C4-2B (cell line): ENCODE measurements around the gene CD34.

Experiments used
- H3K27ac ChIP-seq: fragments of 450-650 bp; 2 replicates; pipeline ENCODE4 v1.5.1; 2017
- ZFX ChIP-seq: fragments of 450-650 bp; IDR thresholded peaks from 2 replicates; pipeline ENCODE4 v1.6.1; 2017
- TF ChIP-seq, protein P1 (sequence below): fragments of 450-650 bp; conservative IDR thresholded peaks from 2 replicates; pipeline ENCODE4 v1.5.1; 2017; ENCODE audit warnings: mild to moderate bottlenecking

The CD34 gene

DNA sequence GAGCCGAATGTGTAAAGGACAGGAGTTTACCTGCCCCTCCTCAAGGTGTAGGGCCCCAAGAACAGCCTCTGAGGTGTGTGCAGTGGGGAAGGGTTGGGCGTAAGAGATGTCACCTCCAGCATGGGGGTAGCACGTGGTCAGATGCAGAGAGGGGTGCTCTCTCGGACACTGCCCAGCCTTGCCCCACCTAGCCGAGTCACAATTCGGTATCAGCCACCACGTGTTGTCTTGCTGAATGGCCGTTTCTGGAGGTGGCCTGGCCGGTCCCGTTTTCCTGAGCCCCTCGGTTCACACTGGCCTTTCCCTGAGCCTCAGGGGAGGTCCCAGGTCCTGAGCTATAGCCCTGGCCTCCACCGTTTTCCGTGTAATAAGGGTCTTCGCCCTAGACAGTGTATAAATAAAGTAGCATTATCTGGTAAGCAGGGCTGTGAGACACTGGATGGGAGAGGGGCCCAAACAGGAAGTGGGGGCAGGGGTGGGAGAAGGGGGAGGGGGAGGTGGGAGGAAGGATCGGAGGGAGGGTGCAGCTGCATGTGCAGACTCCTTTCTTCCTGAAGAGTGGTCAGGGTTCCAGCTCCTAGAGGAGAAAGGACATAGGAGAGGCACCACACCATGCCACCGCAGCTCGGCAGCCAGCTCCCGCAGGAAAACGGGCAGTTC is 23.3 kb downstream of the CD34 start:
- no peak for TF ChIP-seq ZFX
- TF ChIP-seq, protein P1, sequence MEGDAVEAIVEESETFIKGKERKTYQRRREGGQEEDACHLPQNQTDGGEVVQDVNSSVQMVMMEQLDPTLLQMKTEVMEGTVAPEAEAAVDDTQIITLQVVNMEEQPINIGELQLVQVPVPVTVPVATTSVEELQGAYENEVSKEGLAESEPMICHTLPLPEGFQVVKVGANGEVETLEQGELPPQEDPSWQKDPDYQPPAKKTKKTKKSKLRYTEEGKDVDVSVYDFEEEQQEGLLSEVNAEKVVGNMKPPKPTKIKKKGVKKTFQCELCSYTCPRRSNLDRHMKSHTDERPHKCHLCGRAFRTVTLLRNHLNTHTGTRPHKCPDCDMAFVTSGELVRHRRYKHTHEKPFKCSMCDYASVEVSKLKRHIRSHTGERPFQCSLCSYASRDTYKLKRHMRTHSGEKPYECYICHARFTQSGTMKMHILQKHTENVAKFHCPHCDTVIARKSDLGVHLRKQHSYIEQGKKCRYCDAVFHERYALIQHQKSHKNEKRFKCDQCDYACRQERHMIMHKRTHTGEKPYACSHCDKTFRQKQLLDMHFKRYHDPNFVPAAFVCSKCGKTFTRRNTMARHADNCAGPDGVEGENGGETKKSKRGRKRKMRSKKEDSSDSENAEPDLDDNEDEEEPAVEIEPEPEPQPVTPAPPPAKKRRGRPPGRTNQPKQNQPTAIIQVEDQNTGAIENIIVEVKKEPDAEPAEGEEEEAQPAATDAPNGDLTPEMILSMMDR = no peak

DNA sequence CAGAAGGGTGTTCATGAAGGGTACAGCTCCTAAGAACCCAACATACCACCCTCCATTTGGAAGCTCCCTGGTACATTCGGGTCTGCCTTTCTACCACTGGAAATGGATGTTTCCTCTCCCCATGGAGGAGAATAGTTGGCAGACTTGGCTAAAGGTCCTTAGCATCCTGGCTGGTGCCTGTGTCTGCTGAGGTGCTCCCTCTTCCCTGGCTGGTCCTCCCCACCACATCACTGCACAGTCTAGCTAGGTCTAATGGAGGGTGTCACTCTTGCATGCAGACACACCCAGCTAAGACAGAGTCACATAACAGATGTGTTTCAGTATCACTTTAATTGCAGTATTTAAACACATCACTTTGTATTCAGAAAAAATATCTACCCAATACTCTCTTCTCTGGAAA is 24.7 kb downstream of the CD34 start:
- TF ChIP-seq ZFX = no peak
- TF ChIP-seq, protein P1 = no peak
- no peak overlapping the region for H3K27ac ChIP-seq

More for the DNA sequence above, 23.3 kb downstream of the CD34 start:
- H3K27ac ChIP-seq = no peak overlapping the region

DNA sequence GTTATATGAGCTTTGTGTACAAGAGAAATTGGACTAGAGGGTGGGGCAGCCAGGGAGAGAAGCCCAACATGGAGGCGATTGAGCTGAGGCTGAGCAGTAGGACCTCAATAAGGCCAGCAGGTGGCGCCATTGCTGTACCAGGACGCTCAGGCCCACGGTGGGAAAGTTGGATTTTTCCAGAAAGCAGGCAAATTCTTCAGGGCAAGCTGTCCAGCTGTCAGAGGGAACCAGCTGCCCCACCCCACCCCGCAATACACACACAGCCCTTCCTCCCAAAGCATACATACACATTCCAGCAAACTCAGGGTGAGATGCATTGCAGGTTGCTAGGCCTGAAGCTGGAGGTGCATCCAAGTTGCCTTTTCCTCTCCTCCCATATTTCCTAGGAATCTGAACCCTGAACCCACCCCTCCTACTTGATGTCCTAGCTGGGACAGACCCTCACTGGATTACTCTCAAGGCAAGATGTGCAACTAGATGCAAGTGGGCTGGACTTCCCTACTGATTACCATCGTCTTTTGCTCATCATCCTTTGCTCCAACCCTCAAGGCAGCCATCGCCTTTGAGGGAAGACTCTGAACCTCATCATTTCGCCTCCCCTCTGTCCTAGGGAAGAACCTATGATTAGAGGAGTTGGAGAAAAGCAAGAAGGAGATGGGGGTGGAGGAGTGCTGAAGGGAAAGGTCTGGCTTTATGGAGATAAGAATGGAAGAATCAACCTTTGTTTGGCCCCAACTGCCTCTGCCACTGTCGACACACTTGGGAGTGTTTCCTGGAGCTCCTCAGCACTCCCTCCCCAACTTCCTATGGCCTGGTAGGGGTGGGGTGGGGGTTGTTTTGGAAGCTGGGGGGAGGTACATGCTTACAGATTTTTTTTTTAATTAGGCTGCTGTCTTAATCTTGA is 25.5 kb downstream of the CD34 start:
- H3K27ac ChIP-seq = peak overlapping the region; percentile 6; the same call in 1 of the 2 replicates
- no peak for TF ChIP-seq ZFX
- TF ChIP-seq, protein P1 = peak; percentile 98

DNA sequence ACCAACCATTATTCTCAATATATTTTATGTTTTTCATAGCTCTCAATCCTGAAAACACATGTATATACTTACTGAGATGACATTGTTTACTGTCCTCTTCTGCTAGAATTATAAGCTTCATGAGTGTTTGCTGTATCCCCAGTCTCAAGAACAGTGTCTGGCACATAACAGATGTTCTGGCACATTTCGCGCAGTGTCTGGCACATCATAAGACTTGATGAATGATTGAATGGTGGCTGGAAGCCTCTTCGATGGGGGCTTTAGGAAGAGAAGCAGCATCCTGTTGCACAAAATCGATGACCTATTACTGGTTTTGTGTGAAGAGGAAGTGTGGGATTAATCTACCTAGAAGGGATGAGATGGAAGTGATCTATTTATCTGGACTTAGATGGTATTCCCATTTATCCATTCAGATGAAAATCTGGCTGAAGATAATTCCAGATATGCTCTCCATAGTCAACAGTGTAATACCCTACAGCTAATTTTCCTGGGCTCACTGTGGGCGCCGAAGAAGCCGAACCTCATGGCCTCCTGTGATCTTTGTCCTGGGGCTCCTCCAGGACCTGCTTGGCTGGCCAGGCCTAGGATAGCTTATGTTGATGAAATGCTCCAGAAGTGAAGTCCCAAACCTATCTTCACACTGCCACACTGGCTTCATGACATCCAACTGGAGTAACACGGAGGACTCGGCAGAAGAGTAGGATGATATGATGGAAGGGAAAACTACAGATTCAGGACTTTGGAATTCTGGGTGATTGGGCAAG is 26.5 kb downstream of the CD34 start:
- no peak for TF ChIP-seq ZFX
- TF ChIP-seq, protein P1 = no peak
- no peak overlapping the region for H3K27ac ChIP-seq

DNA sequence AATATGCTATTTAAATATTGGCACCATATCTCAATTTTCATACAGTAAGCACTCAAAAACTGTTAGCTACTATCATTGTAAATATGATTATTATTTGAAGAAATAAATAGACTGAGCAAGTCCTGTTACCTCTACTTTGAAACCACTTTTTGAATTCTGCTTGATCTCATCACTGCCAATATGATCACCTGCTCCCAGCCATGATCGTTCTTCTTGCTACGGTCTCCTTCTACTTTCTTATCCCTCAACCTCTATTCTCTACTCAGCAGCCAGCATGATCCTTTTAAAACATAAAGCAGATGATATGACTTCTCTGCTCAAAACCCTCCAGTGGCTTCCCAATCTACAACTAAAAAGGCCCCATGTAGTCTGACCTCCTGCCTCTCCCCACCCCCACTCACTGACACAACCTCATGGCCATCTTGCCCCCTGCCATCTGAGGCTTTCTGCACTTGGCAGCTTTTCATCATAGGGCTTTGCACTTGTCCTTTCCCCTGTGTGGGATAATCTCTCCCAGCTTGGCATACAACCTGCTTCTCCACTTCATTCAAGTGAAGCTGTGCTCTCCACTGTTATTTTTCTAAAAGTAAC is 27.2 kb downstream of the CD34 start:
- TF ChIP-seq, protein P1 = no peak
- no peak for TF ChIP-seq ZFX
- H3K27ac ChIP-seq = no peak overlapping the region

DNA sequence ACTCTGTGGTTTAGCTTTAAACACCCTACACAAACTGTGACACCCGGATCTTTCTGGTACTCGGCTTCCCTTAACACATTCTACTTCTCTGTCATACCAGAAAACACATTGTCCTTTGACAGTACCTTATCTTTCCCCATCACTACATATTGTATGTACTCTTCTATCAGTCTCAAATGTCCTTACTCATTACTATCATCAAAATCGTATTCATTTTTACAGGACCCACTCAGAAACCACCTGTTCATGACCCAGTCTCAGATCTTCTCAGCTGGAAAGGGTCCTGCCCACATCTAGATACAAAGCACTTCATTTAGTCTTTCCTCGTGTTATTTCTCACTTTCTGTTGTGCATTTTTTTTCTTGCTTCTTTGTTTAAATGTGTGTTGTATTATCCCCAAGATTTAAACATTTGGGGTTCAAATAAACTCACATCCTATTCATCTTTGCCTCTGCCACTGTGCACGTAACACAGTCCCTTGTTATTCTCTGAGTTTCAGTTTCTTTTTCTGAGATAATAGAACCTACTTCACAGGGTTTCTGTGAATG is 27.7 kb downstream of the CD34 start:
- TF ChIP-seq, protein P1 = no peak
- no peak for TF ChIP-seq ZFX
- no peak overlapping the region for H3K27ac ChIP-seq
